NCI-H2029 treated with DMSO at 0.1 percent for 48 hours (cell line): ENCODE measurements around the gene THBS1.

ENCODE experiments used
- DNase-seq: peaks from one replicate; lab custom pipeline; 2025; lab: John Stamatoyannopoulos, UW

The THBS1 gene

DNA sequence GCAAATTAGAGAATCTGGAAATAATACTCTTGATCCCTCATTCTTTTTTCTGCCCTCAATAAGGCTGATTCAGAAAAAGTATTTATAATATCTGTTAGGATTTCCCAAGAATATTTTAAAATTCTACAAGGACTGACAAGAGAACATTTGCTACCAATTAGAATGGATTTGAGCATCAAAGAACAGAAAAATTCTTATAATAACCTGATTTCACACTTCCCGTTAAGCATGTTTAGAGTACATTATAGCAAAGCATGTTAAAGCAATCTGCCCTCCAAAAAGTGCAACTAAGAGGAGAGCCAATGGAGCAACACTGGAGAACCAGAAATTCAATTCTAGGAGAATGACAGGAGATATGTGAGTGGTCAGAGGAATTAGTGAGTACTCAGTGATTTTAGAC, 57.2 kb downstream of the THBS1 start:
- no peak for DNase-seq

DNA sequence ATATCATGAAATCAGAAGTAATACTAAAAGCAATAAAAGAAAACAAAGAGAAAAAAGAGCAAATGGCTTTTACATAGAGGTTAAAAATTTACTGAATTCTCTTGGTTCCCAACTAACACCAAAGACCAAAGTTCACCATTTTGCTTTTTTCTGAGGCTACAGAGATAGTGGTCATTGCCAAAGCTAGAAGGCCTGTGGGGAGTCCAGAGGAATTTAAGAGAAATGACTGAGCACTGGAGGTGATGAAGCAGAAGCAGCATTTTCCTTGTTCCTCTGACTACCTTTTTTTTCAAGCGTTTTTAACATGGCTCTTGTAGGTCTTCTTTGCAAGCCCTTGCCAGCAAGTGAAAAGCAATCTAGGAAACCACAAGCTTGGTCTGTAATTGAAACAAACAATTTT, 58.2 kb downstream of the THBS1 start:
- DNase-seq, result no peak

DNA sequence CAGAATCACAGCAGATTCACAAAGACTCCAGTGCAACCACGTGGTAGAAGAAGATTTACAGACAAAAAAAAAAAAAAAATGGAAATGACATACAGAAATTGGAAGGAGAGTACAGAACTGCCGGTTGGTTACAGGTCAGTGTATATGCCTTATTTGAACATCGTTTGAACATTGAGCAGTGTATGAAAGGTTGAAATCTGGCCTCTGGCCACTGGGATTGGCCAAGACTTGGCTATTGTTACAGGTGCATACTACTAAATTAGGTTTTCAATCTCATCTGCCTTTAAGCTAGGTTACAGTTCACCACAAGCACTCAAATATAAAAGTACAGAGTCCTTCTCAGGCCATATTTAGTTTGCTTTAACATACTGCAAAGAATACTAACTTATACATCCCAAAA, 59.8 kb downstream of the THBS1 start:
- no peak for DNase-seq

DNA sequence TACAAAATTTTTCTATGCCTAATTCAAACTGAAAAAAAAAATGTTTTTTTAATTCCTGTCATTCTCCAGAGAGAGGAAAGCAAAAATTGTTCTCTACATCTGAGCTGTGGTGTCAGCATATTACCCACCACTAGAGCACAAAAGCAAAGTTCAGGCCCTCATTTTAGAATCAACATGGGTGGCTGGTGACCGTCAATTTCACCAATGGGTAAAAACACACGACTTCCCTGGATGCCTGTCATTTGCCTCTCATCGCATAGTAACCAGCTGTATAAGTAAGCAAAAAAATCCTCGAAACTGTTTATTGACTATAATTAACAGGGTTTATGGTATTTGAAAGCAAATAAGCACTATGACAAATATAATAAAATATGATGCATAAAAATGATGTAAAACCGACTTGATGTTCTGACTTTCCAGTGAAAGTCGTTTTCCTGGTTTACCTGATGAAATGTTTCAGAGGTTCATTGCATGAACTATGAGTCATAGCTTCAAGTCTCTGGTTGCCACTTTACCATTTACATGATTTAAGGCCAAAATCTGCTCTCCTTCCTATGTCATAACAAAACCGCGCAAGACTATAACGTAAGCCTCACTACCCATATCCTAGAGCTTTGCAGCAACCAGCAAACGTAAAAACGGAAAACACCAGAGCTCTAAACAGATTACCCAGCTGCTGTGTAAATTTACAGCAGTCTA, 60.5 kb downstream of the THBS1 start:
- no peak for DNase-seq

DNA sequence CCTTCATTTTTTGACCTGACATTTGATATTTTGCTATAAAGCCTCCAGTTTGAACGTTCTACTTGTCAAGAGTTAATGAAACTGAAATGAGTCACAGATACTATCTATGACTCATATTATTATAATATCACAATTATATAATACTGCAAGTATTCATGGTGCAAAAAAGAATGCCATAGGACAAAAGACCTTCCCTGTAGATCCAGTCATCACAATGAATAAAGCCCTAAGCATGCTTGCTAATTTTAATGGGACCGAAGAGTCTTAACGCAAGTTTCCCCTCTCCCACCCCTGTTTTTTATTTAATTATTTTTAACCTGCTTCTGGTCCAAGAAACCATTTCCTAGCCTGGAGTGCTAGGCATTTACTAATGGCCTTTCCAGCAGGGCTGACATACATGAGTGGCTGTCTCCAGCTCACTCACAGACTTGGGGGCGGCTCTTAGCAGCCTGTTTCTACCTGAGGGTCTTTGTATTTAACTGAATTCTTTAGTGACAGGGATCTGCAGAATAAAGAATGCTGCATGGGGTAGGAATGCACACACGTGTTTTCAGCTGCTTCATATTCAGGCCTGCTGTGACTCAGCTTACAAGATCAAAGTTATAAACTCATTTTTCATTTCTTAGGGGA, 61.2 kb downstream of the THBS1 start:
- DNase-seq, result no peak

DNA sequence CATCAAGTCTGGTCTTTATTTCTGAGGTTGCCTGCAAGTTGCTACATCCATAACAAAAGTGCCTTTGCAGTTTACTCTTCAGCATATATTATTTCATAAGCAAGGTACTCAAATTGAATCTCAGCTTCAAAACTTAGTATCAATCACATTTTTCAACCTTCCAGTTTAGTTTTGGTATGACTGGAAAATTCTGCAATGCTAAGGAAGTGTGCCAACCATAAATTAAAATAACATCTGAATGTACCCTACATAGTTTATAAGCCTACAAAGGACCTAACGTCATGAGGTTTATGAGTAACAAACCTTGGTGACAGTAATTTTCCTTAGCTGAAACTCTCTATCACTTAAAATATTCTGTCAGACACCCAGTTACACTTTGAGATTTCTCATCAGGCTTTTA, 62.8 kb downstream of the THBS1 start:
- DNase-seq, result no peak

DNA sequence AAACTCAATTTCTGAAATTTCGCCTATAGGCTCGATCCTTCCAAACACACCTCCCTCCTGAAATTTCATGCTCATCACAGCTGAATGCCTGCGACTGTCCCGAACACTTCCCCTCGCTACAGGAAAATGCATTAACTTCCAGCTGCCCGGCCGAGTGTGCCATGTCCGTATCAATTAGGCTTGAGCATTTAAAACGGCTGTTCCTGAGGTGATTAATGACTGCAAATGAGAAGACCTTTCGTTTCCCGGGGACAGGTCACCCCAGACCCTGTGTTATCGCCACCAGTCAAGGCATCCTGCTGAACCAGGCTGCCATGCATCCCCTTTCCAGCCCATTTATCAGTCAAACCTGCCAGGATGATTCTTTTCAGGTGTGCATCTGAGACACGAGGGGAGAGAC, 63.3 kb downstream of the THBS1 start:
- no peak for DNase-seq

DNA sequence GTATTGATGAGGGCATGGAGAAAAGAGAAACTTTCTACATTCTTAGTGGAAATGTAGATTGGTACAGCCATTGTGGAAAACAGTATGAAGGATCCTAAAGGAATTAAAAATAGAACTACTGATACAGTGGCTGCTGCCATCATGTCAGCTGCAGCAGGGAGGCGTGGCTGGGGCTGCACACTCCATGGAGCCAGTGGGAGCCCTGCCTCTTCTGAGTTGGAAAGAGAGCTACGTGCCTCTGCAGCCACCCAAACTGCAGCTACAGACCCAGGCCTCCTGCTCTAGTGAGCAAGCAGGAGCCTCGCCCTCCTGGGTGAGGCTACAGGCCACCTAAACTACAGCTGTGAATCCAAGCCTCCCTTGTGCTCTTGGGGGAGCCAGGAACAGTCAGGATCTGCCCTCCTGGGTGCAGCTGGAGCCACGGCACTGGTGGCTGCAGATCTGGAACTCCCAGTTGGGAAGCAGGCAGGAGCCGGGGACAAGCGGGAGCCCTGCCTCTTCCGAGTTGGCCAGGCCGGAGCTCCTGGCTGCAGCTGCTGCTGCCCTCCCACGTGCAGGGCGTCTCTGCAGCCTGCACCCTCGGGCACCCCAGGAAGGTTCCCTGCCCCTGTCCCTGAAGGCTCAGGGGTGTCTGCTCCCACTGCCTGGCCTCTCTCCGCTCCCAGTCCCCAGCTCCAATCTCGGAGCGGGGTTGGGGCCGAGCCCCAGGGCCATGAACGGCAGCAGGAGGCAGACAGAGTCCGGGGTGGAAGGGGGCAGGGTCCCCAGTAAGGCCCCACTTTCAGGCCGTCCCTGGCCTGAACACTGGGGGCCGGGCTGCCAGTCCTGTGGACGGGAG, 64.5 kb downstream of the THBS1 start:
- DNase-seq, result no peak

DNA sequence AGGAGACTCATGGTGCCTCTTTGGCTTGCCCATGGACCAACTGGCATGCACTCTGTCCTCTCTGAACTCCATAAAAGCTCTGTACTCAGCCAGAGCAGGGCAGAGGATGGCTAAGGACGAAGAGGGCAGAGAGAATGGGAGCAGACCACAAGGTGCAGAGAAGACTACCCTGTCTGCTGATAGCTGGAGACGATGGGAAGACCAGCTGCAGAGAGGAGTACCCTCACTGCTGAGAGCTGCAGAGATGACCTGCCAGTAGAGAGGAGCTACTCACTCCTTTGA, 65.0 kb downstream of the THBS1 start:
- no peak for DNase-seq

DNA sequence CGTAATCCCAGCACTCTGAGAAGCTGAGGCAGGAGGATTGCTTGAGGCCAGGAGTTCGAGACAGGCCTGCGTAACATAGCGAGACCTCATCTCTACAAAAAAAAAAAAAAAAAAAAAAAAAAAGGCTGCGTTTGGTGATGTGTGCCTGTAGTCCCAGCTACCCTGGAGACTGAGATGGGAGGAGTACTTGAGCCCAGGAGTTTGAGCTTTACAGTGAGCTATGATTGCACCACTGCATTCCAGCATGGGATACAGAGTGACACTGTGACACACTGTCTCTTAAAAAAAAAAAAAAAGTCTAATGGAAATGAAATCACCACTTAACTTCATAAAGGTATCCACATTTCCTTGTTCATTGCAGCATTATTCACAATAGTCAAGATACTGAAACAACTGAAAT, 65.5 kb downstream of the THBS1 start:
- DNase-seq, result no peak
